Fibroblast of villous mesenchyme (primary cell): ENCODE results near the gene ZNF878. TPM values are rescaled to one million over a fixed set of nuclear protein-coding genes. Genes with fewer than 3 reads are reported as not detected.

Experiments
- DNase-seq: peaks from one replicate; pipeline ENCODE4 v3.0.0-alpha.2; 2010; ENCODE audit warnings: low read depth
- H3K4me3 ChIP-seq: 2 replicates; pipeline ENCODE4 v1.5.1; 2011; ENCODE audit warnings: low read depth, mild to moderate bottlenecking, low read length
- total RNA-seq: library from RNA; depleted of rRNA; stranded (reverse); fragments of >200 nt; gene quantifications from 2 replicates; pipeline ENCODE4 v1.2.3, GENCODE V29; 2012
- TF ChIP-seq, protein P1 (sequence below): IDR thresholded peaks from 2 replicates; pipeline ENCODE4 v1.5.1; 2012; ENCODE audit warnings: low read depth, mild to moderate bottlenecking, low read length; ENCODE audit not compliant: insufficient read depth

The ZNF878 gene
- under 0.01 TPM in 2 replicates for total RNA-seq

DNA sequence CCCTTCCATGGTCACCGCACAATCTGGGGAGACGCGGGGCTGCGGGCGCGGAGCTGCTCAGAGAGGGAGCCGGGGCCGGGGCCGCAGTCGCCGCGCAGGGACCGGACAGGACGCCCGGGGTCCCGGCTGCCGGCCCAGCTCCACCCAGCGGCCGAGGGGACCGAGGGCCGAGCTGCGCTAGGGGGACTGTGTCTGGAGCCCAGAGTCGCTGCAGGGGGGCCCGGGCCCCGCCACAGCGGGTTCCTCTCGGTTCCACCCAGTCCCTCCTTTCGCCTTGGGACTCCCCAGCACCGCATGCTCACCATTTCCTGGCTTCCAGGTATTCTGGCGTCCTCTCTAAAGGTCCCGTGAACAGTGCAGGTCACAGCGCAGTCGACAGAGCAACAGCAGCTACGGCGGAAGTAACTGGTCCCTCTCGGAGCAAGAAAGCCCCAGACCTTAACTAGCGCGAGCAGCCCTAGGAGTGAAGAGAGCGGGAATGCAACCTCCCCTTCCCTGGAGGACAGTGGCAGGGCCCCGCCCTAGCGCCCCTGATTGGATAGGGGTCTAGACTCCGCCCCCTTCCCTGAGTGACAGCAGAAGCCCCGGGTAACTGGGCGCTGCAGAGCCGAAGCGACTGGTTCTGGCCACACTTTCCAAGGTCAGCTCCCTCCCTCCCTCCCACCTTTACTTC lies at the start of gene ZNF878:
TSS of gene ZNF878 (minus strand) at position 465 of the 673 bp plus-strand sequence. CDS start at position 305, 160 bp downstream.
- DNase-seq = peak; percentile 82
- peak within 1 kb of the TSS; percentile 79 for H3K4me3 ChIP-seq
- TF ChIP-seq, protein P1, sequence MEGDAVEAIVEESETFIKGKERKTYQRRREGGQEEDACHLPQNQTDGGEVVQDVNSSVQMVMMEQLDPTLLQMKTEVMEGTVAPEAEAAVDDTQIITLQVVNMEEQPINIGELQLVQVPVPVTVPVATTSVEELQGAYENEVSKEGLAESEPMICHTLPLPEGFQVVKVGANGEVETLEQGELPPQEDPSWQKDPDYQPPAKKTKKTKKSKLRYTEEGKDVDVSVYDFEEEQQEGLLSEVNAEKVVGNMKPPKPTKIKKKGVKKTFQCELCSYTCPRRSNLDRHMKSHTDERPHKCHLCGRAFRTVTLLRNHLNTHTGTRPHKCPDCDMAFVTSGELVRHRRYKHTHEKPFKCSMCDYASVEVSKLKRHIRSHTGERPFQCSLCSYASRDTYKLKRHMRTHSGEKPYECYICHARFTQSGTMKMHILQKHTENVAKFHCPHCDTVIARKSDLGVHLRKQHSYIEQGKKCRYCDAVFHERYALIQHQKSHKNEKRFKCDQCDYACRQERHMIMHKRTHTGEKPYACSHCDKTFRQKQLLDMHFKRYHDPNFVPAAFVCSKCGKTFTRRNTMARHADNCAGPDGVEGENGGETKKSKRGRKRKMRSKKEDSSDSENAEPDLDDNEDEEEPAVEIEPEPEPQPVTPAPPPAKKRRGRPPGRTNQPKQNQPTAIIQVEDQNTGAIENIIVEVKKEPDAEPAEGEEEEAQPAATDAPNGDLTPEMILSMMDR = peak; percentile 12

DNA sequence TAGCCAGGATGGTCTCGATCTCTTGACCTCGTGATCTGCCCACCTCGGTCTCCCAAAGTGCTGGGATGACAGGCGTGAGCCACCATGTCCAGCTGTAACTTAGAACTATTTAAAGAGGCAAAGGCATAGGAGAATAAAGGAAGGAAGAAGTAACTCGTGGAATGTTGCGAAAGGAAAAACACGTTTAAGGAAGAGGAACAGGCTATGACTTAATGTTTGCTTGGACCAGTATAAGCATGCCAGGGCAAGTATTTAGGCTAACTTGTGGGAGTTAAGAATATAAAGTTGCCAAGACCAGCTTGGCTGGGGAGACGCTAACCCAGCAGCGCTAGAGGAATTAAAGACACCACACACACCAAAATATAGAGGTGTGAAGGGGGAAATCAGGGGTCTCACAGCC lies 45.3 kb upstream of the ZNF878 start:
- H3K4me3 ChIP-seq = no peak overlapping the region
- TF ChIP-seq, protein P1 = no peak
- DNase-seq = no peak

DNA sequence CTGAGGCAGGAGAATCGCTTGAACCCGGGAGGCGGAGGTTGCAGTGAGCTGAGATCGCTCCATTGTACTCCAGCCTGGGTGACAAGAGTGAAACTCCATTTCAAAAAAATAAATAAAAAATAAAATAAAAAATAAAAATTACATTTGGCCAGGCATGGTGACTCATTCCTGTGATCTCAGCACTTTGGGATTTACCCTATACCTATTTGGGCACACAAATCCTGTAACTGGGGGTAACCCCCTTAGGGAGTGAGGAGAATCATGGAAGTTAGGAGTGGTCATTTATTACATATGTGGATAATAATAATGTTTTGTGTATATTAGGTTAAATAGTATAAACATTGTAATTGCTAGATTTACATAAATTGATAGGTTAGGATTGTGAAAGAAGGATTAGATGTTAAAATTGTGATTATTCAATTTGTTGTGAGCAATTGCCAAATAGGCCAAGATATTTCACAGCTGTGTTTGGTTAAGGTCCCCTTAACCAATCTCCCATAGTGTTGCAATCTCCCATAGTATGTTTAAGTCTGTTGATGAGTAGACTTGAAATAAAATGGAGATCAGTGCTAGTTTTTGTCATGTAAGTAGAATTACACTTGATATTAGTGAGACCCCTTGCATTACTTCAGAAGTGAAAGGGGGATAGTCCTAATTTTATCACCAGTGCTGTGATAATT lies 42.5 kb upstream of the ZNF878 start:
- no peak overlapping the region for H3K4me3 ChIP-seq
- DNase-seq = peak; percentile 68
- TF ChIP-seq, protein P1 = no peak

DNA sequence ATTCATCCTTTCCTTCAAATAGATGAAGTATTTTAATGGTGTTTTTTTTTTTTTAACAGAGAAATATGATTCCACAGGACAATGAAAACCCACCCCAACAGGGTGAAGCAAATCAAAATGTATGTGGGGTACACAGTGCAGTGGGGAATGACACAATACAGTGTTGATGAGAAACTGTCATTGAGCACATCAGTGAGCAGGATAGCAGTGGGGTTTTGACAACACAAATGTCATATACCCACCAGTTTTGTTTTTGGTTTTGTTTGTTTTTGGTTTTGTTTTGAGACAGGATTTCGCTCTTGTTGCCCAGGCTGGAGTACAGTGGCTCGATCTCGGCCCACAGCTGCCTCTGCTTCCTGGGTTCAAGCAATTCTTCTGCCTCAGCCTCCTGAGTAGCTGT lies 41.0 kb upstream of the ZNF878 start:
- TF ChIP-seq, protein P1 = no peak
- DNase-seq = no peak

DNA sequence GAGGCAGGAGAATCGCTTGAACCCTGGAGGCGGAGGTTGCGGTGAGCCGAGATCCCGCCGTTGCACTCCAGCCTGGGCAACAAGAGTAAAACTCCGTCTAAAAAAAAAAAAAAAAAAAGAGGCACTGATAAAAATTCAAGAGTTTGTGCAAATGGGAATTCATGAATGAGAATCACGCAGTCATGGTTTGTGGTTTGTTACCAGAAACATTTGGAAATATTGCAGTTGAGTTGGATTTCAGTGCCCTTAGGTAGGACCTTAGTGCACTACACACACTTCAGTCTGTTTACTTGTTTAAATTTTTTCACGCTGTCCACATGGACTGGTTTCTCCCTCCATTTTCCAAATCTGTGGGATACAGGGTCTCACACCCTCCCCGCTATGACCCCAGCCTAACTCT lies 40.2 kb upstream of the ZNF878 start:
- peak; percentile 26 for DNase-seq
- TF ChIP-seq, protein P1 = no peak
- H3K4me3 ChIP-seq = peak overlapping the region; percentile 84

More for the DNA sequence above, 41.0 kb upstream of the ZNF878 start:
- H3K4me3 ChIP-seq = no peak overlapping the region

DNA sequence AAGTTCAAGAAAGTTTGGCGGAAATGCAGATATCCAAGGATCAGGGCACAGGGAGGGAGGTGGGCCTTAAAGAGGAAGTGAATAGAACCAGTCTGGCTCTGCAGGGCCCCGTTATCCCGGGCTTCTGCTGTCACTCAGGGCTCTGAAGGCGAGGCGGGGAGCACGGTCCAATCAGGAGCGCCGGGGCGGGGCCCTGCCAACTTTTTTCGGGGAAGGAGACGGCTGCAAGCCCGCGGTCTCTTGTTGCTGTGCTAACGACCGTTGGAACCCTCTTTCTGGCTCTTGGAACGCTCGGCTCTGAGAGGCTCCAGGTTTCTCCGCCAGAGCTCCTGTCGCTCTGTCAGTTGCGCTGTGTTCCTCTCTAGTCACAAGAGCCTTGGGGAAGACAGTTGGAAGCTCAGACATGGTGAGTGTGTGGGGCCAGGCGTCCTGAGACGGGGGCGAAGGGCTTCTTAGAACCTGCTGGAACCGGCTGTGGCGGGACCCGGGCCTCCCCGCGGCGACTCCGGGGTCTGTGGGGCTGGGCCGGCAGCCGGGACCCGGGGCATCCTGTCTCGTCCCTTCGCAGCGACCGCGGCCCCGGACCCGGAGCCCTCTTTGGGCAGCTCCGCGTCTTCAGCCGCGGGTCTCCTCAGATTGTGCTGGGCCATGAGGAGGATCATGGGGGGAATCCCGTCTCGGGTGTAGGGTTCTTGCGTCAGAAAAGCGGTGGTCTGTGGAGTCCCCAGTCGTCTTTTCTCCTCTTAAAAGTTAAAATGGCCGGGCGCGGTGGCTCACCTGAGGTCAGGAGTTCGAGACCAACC lies 39.5 kb upstream of the ZNF878 start:
- peak; percentile 88 for DNase-seq
- TF ChIP-seq, protein P1 = no peak
- H3K4me3 ChIP-seq = peak overlapping the region; percentile 84
